OCI-LY7 (cell line): ENCODE data around the gene TMEM200A. TPM values are rescaled to one million over a fixed set of nuclear protein-coding genes. Genes with fewer than 3 reads are reported as not detected.
"Not testable (repeated sequence)": the region's sequence is repeated elsewhere in the genome, so short reads cannot be mapped to it uniquely, and the experiment has no call there.

ENCODE experiments used
- BruUV-seq: library from RNA; stranded (reverse); fragments of 400-500 nt; replicated peaks from 2 replicates; lab custom pipeline; 2021; lab: Mats Ljungman, UMichigan
- CTCF ChIA-PET: fragments of 300-600 bp; sonication (Branson Sonifier 250); formaldehyde crosslinking; loops from one replicate; lab custom pipeline; 2022; ENCODE audit warnings: antibody characterized with exemption; ENCODE audit not compliant: unreplicated experiment; lab: Charles Lee
- POLR2A ChIA-PET: fragments of 300-600 bp; sonication (Branson Sonifier 250); formaldehyde crosslinking; loops from one replicate; lab custom pipeline; 2022; ENCODE audit warnings: antibody characterized with exemption; lab: Charles Lee
- DNase-seq: peaks from one replicate; pipeline ENCODE4 v3.0.0-alpha.2; 2015; ENCODE audit warnings: low spot score
- H2AFZ ChIP-seq: fragments of 200-600 bp; sonication (generic), shearing (Covaris generic); 2 replicates; pipeline ENCODE4 v1.6.1; 2014; ENCODE audit warnings: mild to moderate bottlenecking, antibody characterized with exemption, low read length, moderate library complexity
- H3K27ac ChIP-seq: fragments of 200-600 bp; sonication (generic); 2 replicates; pipeline ENCODE4 v1.5.1; 2014; ENCODE audit warnings: mixed run types, low read depth, mild to moderate bottlenecking, moderate library complexity, low read length, inconsistent platforms; ENCODE audit not compliant: poor library complexity, severe bottlenecking
- H3K36me3 ChIP-seq: fragments of 200-600 bp; sonication (generic); 2 replicates; pipeline ENCODE4 v1.6.1; 2014; ENCODE audit warnings: mild to moderate bottlenecking, antibody characterized with exemption, low read length, moderate library complexity, mixed read lengths; ENCODE audit not compliant: insufficient read depth
- H3K4me1 ChIP-seq: fragments of 200-600 bp; sonication (generic); 2 replicates; pipeline ENCODE4 v1.5.1; 2014; ENCODE audit warnings: mild to moderate bottlenecking, low read length; ENCODE audit not compliant: insufficient read depth, poor library complexity, severe bottlenecking
- H3K4me2 ChIP-seq: fragments of 200-600 bp; sonication (generic); 2 replicates; pipeline ENCODE4 v1.6.1; 2014; ENCODE audit warnings: mild to moderate bottlenecking, low read length
- H3K4me3 ChIP-seq: fragments of 200-600 bp; sonication (generic); 2 replicates; pipeline ENCODE4 v1.5.1; 2014; ENCODE audit warnings: mild to moderate bottlenecking, low read depth, low read length; ENCODE audit not compliant: poor library complexity, severe bottlenecking
- H3K79me2 ChIP-seq: fragments of 200-600 bp; sonication (generic); 2 replicates; pipeline ENCODE4 v1.6.1; 2016; ENCODE audit warnings: low read depth, mild to moderate bottlenecking, low read length, moderate library complexity, mixed read lengths; ENCODE audit not compliant: insufficient read depth
- H3K9me2 ChIP-seq: fragments of 200-600 bp; sonication (generic); 2 replicates; pipeline ENCODE4 v1.6.1; 2016; ENCODE audit warnings: mild to moderate bottlenecking, low read length, mixed read lengths; ENCODE audit not compliant: insufficient read depth
- H3K9me3 ChIP-seq: fragments of 200-600 bp; sonication (generic); 2 replicates; pipeline ENCODE4 v1.6.1; 2014; ENCODE audit warnings: mild to moderate bottlenecking, mixed run types, low read length, mixed read lengths
- H4K20me1 ChIP-seq: fragments of 200-600 bp; sonication (generic); 2 replicates; pipeline ENCODE4 v1.6.1; 2014; ENCODE audit warnings: mild to moderate bottlenecking, antibody characterized with exemption, low read length, moderate library complexity, mixed read lengths; ENCODE audit not compliant: insufficient read depth
- CTCF ChIP-seq: fragments of 200-600 bp; sonication (generic); conservative IDR thresholded peaks from 2 replicates; pipeline ENCODE4 v1.5.1; 2014; ENCODE audit warnings: mild to moderate bottlenecking, antibody characterized with exemption, low read length, moderate library complexity, mixed read lengths
- EZH2phosphoT487 ChIP-seq: fragments of 200-600 bp; sonication (generic); IDR thresholded peaks from 2 replicates; pipeline ENCODE4 v1.6.1; 2018; ENCODE audit warnings: low read depth, borderline replicate concordance, mild to moderate bottlenecking, mixed run types, antibody characterized with exemption, low read length, moderate library complexity, mixed read lengths
- intact Hi-C: fragments of 100-400 bp; cut with micrococcal nuclease; formaldehyde crosslinking; loops from one replicate; pipeline ENCODE4 v1.10.0; 2022; ENCODE audit not compliant: unreplicated experiment
- total RNA-seq, 2 experiments: library from RNA; depleted of rRNA in 1 of 2; stranded (reverse); fragments of >200 nt in 1 of 2; shearing (Covaris generic) in 1 of 2; gene quantifications; 2 replicates each; pipeline ENCODE4 v1.2.3, GENCODE V29; 2014 to 2022

Gene TMEM200A
- total RNA-seq, 2 experiments from 2014 or later: not detected

GRCh38 chr6:130337534-130337933 lies 28.3 kb upstream of the TMEM200A start:
- no peak for TF ChIP-seq EZH2phosphoT487
- TF ChIP-seq CTCF: no peak
- H3K79me2 ChIP-seq: no peaks in the 10 kb centered on the region
- no peaks in the 10 kb centered on the region for H3K4me1 ChIP-seq
- no peak overlapping the region for H3K4me3 ChIP-seq
- CTCF ChIA-PET: no interaction called here
- no peak overlapping the region for H2AFZ ChIP-seq
- H4K20me1 ChIP-seq: no peaks in the 10 kb centered on the region
- no peak for DNase-seq
- intact Hi-C loops: no loop called here
- H3K36me3 ChIP-seq: no peaks in the 10 kb centered on the region
- no peaks in the 10 kb centered on the region for H3K9me3 ChIP-seq
- H3K4me2 ChIP-seq: no peak overlapping the region
- no peak overlapping the region for H3K27ac ChIP-seq
- POLR2A ChIA-PET: no interaction called here
- H3K9me2 ChIP-seq: no peaks in the 10 kb centered on the region
- no TSS peak for BruUV-seq

- H3K9me3 ChIP-seq, H3K4me2 ChIP-seq, H3K4me3 ChIP-seq, H3K79me2 ChIP-seq, H3K9me2 ChIP-seq, BruUV-seq, CTCF ChIA-PET, intact Hi-C loops, H3K27ac ChIP-seq, DNase-seq, H3K4me1 ChIP-seq, H3K36me3 ChIP-seq, H2AFZ ChIP-seq, H4K20me1 ChIP-seq, POLR2A ChIA-PET: not testable (repeated sequence)
These were observed 19.5 kb upstream of the TMEM200A start for GRCh38 chr6:130346324-130346723.

- Histone ChIP-seq H3K27ac (no peak overlapping the region), H3K36me3 (no peaks in the 10 kb centered on the region), H3K4me1 (no peaks in the 10 kb centered on the region), H2AFZ (no peak overlapping the region), H3K9me3 (no peaks in the 10 kb centered on the region), H3K9me2 (no peaks in the 10 kb centered on the region), H3K4me3 (no peak overlapping the region), H4K20me1 (no peaks in the 10 kb centered on the region), H3K4me2 (no peak overlapping the region), H3K79me2 (no peaks in the 10 kb centered on the region)
- ChIA-PET POLR2A (no interaction called here), CTCF (no interaction called here)
- intact Hi-C loops: no loop called here
- BruUV-seq: no TSS peak
- DNase-seq: no peak
- no peak for TF ChIP-seq CTCF
- TF ChIP-seq EZH2phosphoT487: no peak
These were observed 11.5 kb upstream of the TMEM200A start for GRCh38 chr6:130354322-130354721.
